ENCODE results near the gene B4GALT5.

- TF ChIP-seq CTCF (conservative IDR thresholded peaks at IDR 0.05; ENCODE audit: low read length) (no peak), EZH2phosphoT487 (IDR thresholded peaks at IDR 0.05; ENCODE audit: borderline replicate concordance) (no peak)
Measured at GRCh38 chr20:49675368-49676151, 38.1 kb downstream of the B4GALT5 start.

All from Loucy (cell line).